ENCODE data around the gene LMNA.
A peak's percentile ranks its signal among the peaks of the same experiment; 100 is the strongest.

The LMNA gene

DNA sequence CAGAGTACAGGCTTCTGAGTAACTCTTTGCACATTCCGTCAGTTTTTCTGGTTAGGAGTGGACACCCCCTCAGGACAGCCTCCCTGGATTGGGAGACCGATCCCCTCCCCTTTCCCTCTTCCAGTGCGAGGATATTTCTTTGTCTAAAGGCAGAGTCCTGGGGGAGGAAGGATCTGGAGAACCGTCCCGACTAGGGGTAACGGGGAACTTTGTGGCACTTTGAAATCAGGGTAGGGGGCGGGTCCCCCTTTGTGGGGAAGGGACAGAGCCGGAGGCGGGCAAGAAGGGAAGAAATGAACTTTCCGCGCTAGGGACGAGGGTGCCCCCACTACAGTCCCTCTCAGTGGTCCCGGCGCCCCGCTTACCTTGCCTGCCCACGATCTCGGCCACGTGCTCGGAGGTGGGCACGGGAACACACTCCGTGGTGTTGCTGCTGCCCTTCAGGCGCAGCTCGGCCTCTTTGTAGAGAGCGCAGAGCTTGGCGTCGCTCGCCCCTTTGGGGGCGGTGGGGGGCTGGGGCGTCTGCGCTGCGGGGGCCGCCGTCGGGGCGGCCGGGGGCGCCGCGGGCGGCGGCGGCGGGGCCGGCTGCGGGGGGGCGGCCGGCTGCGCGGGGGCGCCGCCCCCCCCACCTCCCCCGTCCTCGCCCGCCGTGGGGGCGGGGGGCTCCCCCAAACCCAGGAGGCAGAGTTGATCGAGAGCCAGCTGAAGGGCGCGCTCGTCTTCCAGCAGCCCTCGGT lies 33.2 kb upstream of the LMNA start:
- H3K9me3 ChIP-seq (ENCODE audit: control insufficient read depth in 5 of 5, low read length in 5 of 5), result no peaks in the 10 kb centered on the region
- peak overlapping the region in 3 of 5 donors; percentile 48 to 83 (median 80) for H3K4me3 ChIP-seq (ENCODE audit: low read depth in 1 of 5, low read length in 5 of 5)
- peaks cover 0 to 33% (median 20%) of the 10 kb centered on the region in 5 donors for H3K4me1 ChIP-seq (ENCODE audit: control insufficient read depth in 5 of 5, insufficient read depth in 5 of 5, low read length in 5 of 5)
- no peak overlapping the region for H3K27ac ChIP-seq (ENCODE audit: low read depth, low read length)
- H3K27me3 ChIP-seq (ENCODE audit: control insufficient read depth in 5 of 5, insufficient read depth in 4 of 5, low read length in 5 of 5), result peaks cover 3 to 11% (median 5%) of the 10 kb centered on the region in 5 donors
- no peaks in the 10 kb centered on the region for H3K36me3 ChIP-seq (ENCODE audit: control insufficient read depth in 5 of 5, insufficient read depth in 5 of 5, low read length in 5 of 5)
- peak overlapping the region in 2 of 5 donors; percentile 17 to 39 for H3K9ac ChIP-seq (ENCODE audit: low read length in 5 of 5)

DNA sequence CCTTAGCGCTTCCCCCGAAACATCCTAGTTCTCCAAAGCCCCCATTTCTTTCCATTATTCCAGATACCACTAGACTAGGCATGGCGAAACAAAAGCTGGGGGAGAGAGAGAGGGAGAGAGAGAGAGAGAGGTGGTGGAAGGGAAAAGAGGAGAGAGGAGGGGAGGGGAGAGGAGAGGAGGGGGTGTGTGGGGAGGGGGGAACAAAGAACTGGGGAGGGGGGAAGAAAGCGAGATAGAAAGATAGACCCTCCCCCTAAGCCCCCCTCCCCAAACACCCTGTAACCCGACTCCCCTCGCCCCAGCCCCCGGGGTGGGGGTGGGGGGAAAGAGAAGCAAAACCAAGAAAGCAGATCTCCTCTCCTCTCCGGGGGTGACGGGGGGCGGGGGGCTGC lies 32.6 kb upstream of the LMNA start:
- Histone ChIP-seq H3K4me1 (ENCODE audit: control insufficient read depth in 5 of 5, insufficient read depth in 5 of 5, low read length in 5 of 5) (peaks cover 0 to 27% (median 14%) of the 10 kb centered on the region in 5 donors), H3K9me3 (ENCODE audit: control insufficient read depth in 5 of 5, low read length in 5 of 5) (no peaks in the 10 kb centered on the region), H3K27me3 (ENCODE audit: control insufficient read depth in 5 of 5, insufficient read depth in 4 of 5, low read length in 5 of 5) (peaks cover 3 to 11% (median 5%) of the 10 kb centered on the region in 5 donors), H3K4me3 (ENCODE audit: low read depth in 1 of 5, low read length in 5 of 5) (peak overlapping the region; percentile 48 to 85 (median 80)), H3K36me3 (ENCODE audit: control insufficient read depth in 5 of 5, insufficient read depth in 5 of 5, low read length in 5 of 5) (no peaks in the 10 kb centered on the region), H3K9ac (ENCODE audit: low read length in 5 of 5) (peak overlapping the region in 1 of 5 donors; percentile 66), H3K27ac (ENCODE audit: low read depth, low read length) (peak overlapping the region; percentile 30)

DNA sequence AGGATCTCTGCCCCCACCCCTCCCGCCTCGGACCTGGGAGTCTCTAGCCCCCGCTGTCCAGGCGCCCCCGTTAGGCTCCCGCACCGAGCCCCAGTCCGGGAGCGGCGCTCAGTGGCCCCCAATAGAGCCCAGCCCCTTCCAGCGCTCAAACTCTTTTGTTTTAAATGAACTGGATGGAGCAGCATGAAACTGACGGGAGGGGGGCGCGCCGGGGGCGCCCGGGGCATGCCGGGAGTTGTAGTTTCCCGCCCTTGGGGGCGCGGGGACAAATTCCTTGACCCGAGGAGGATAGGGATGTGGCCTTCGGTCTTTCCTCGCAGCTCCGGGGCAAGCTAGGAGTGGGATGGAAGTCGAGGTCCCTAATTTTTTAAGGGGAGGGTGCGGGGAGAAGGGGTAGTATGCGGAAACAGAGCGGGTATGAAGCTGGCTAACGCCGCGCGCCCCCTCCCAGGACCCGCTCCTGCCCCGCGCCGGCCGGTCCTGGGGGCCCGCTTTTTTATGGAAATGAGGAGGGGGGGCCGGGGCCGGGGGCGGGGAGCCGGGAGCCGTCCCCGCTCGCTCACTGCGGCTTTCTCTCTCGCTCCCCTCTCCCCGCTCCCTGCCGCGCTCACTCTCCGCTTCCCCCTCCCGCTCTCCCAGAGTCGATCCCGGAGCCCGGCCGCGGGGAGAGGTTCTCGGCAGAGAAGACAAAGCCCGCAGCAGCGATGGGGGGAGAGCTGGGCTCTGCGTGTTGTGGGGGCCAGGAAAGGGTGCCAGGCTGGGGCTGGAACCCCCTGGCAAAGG lies 32.0 kb upstream of the LMNA start, which contains the start of gene MEX3A:
TSS of gene MEX3A (minus strand) at position 157 of the 783 bp plus-strand sequence. CDS start 467 bp downstream, outside the sequence.
- peak within 1 kb of the TSS in 4 of 5 donors; percentile 29 to 66 (median 65) for H3K9ac ChIP-seq (ENCODE audit: low read length in 5 of 5)
- H3K4me1 ChIP-seq (ENCODE audit: control insufficient read depth in 5 of 5, insufficient read depth in 5 of 5, low read length in 5 of 5), result peaks cover 0 to 24% (median 11%) of the 10 kb centered on the region in 5 donors
- peak within 1 kb of the TSS; percentile 30 for H3K27ac ChIP-seq (ENCODE audit: low read depth, low read length)
- peak within 1 kb of the TSS; percentile 75 to 85 (median 80) for H3K4me3 ChIP-seq (ENCODE audit: low read depth in 1 of 5, low read length in 5 of 5)
- no peaks in the 10 kb centered on the region for H3K36me3 ChIP-seq (ENCODE audit: control insufficient read depth in 5 of 5, insufficient read depth in 5 of 5, low read length in 5 of 5)
- H3K9me3 ChIP-seq (ENCODE audit: control insufficient read depth in 5 of 5, low read length in 5 of 5), result no peaks in the 10 kb centered on the region
- H3K27me3 ChIP-seq (ENCODE audit: control insufficient read depth in 5 of 5, insufficient read depth in 4 of 5, low read length in 5 of 5), result peaks cover 3 to 8% (median 5%) of the 10 kb centered on the region in 5 donors

DNA sequence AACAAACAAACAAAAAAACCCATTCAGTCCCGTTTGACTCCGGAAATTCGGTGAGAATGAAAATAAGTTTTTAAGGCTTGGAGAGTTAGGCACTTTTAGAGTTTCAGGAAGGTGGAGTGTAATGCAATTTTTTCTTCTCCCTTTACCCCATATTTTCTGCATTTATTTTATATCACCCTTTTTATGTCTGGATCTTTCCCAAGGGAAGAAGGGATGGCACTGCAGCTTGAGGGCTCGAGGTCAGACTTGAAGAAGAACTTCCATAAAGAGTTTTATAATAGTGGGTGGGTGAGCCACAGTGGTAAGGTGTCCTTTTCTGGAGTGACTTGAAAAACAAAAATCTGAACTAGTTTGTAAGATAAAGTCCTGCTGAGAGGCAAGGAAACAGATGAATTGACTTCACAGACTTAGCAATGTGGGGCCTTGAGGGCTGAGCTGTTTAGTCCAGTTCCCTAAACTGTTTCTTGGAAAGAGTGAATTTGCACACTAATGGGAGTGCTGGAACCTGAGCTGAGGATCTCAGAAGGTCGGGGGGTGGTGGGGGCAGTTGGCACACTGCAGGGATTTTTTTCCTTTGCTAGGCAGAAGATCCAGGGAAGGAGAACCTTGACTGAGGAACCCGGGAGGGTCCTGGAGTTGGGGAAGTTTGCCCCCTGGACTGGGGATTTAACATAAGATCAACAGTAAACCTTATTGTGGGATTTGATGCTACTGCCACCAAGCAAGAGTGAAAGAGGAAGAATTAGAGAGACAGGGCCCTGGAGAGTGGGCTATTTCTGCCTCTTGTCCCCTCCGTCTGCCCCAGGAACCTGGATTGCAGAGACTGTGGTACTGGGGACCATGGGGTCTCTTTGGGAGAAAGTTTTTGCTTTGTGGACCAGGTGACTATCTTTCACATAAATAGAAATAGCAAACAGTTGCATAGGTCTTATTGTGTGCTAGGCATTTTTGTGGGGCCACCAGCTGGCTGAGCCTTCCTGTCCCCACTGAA lies 30.4 kb upstream of the LMNA start:
- Histone ChIP-seq H3K9me3 (ENCODE audit: control insufficient read depth in 5 of 5, low read length in 5 of 5) (no peaks in the 10 kb centered on the region), H3K36me3 (ENCODE audit: control insufficient read depth in 5 of 5, insufficient read depth in 5 of 5, low read length in 5 of 5) (no peaks in the 10 kb centered on the region), H3K4me1 (ENCODE audit: control insufficient read depth in 5 of 5, insufficient read depth in 5 of 5, low read length in 5 of 5) (peaks cover 0 to 24% (median 11%) of the 10 kb centered on the region in 5 donors), H3K4me3 (ENCODE audit: low read depth in 1 of 5, low read length in 5 of 5) (no peak overlapping the region), H3K9ac (ENCODE audit: low read length in 5 of 5) (no peak overlapping the region), H3K27ac (ENCODE audit: low read depth, low read length) (no peak overlapping the region), H3K27me3 (ENCODE audit: control insufficient read depth in 5 of 5, insufficient read depth in 4 of 5, low read length in 5 of 5) (peaks cover 3 to 8% (median 5%) of the 10 kb centered on the region in 5 donors)

DNA sequence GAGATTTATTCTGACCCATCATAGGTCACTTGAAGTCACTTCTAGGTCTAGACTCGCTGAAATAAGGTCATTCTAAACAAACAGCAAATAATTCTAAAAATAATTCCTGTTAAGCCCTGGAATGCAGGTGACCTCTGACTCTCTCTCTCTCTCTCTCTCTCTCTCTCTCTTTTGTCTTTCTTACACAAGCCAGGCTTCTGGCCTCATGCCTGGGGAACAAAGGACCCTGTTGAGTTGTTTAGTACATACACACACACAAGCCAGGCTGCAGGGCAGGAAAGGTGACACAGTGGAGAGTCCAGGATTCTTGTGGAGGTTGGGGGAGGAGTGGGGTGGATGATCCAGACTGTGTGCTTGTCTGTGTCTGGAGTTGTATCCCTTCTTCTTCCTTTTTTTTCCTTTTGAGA lies 28.3 kb upstream of the LMNA start:
- Histone ChIP-seq H3K27me3 (ENCODE audit: control insufficient read depth in 5 of 5, insufficient read depth in 4 of 5, low read length in 5 of 5) (peaks cover 2 to 5% (median 2%) of the 10 kb centered on the region in 5 donors), H3K27ac (ENCODE audit: low read depth, low read length) (no peak overlapping the region), H3K9ac (ENCODE audit: low read length in 5 of 5) (no peak overlapping the region), H3K4me3 (ENCODE audit: low read depth in 1 of 5, low read length in 5 of 5) (no peak overlapping the region), H3K9me3 (ENCODE audit: control insufficient read depth in 5 of 5, low read length in 5 of 5) (no peaks in the 10 kb centered on the region), H3K36me3 (ENCODE audit: control insufficient read depth in 5 of 5, insufficient read depth in 5 of 5, low read length in 5 of 5) (no peaks in the 10 kb centered on the region), H3K4me1 (ENCODE audit: control insufficient read depth in 5 of 5, insufficient read depth in 5 of 5, low read length in 5 of 5) (peaks cover 0 to 33% (median 19%) of the 10 kb centered on the region in 5 donors)

DNA sequence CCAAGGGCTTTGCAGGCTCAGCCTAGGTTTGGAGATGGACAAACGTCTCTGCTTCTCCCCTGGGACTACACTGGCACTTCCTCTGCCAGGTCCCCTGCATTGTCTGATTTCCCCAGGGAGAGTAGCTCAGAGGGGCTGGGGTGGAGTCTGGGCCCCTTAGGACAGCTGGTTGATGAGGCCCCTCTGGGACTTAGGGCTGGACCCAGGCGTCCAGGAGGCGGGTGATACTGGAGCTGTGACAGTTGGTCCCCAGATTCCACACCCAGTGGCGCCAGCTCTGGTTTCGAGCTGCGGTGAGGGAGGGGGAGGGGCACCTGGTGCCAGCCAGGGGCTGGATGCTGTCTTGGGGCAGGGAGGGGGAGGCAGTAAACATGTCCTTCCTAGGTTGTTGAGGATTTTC lies 24.8 kb upstream of the LMNA start:
- no peaks in the 10 kb centered on the region for H3K36me3 ChIP-seq (ENCODE audit: control insufficient read depth in 5 of 5, insufficient read depth in 5 of 5, low read length in 5 of 5)
- H3K27ac ChIP-seq (ENCODE audit: low read depth, low read length), result no peak overlapping the region
- H3K9ac ChIP-seq (ENCODE audit: low read length in 5 of 5), result no peak overlapping the region

DNA sequence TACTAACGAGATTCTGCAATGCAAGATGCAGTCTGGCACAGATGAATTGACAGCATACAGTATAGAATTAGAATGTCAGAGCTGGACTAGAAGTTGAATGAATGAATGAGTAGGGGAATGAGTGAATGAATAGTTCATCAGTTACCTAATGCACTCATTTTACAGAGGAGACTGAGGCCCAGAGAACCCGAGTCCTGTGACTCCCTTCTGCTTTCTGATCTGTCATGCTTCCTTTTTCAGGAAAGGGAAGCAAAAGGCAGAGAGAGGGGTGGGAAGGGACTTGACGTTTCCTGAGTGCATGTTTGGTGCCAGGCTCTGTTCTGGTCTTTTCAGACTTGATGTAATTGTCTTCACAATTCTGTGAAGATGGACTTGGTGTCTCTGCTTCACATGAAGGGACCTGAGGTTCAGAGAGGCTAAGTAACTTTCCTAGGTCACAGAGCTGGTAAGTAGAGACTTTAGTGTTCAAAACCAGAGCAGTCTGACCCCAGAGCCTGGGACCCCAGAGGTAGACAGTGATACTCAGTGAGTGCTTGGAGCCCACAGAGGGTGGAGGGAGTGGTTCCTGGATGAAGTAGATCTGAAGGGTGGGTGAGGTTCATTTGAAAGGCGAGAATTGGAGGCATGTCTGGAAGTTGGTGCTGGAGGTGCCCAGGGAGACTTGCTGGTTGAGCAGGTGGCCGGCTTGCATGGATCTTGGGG lies 24.2 kb upstream of the LMNA start:
- peaks cover 0 to under 1% (median 0%) of the 10 kb centered on the region in 5 donors for H3K27me3 ChIP-seq (ENCODE audit: control insufficient read depth in 5 of 5, insufficient read depth in 4 of 5, low read length in 5 of 5)
- no peak overlapping the region for H3K9ac ChIP-seq (ENCODE audit: low read length in 5 of 5)
- no peaks in the 10 kb centered on the region for H3K36me3 ChIP-seq (ENCODE audit: control insufficient read depth in 5 of 5, insufficient read depth in 5 of 5, low read length in 5 of 5)
- peaks cover 0 to 12% (median 10%) of the 10 kb centered on the region in 5 donors for H3K4me1 ChIP-seq (ENCODE audit: control insufficient read depth in 5 of 5, insufficient read depth in 5 of 5, low read length in 5 of 5)
- no peak overlapping the region for H3K27ac ChIP-seq (ENCODE audit: low read depth, low read length)
- H3K9me3 ChIP-seq (ENCODE audit: control insufficient read depth in 5 of 5, low read length in 5 of 5), result no peaks in the 10 kb centered on the region
- H3K4me3 ChIP-seq (ENCODE audit: low read depth in 1 of 5, low read length in 5 of 5), result no peak overlapping the region

More for the DNA sequence above, 24.8 kb upstream of the LMNA start:
- Histone ChIP-seq H3K4me1 (ENCODE audit: control insufficient read depth in 5 of 5, insufficient read depth in 5 of 5, low read length in 5 of 5) (peaks cover 0 to 12% (median 10%) of the 10 kb centered on the region in 5 donors), H3K27me3 (ENCODE audit: control insufficient read depth in 5 of 5, insufficient read depth in 4 of 5, low read length in 5 of 5) (peaks cover 0 to 5% (median 0%) of the 10 kb centered on the region in 5 donors), H3K4me3 (ENCODE audit: low read depth in 1 of 5, low read length in 5 of 5) (no peak overlapping the region), H3K9me3 (ENCODE audit: control insufficient read depth in 5 of 5, low read length in 5 of 5) (no peaks in the 10 kb centered on the region)

DNA sequence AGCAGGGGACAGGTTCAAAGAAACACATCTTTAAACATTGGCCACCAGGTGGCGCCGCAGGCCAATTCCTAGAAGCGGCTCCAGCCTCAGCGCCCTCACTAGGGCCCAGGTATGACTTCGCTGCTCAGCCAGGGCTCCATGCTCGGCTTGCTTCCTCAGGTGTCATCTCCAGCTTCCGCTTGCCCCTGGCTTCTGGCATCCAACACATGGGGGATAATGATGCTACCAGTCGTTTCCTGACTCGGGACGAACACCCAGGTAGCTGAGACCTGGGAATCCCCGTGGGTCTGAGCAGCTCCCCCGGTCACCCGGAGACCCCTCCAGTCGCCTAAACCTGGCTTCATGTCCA lies 23.7 kb upstream of the LMNA start:
- no peaks in the 10 kb centered on the region for H3K9me3 ChIP-seq (ENCODE audit: control insufficient read depth in 5 of 5, low read length in 5 of 5)
- H3K36me3 ChIP-seq (ENCODE audit: control insufficient read depth in 5 of 5, insufficient read depth in 5 of 5, low read length in 5 of 5), result no peaks in the 10 kb centered on the region
- H3K4me1 ChIP-seq (ENCODE audit: control insufficient read depth in 5 of 5, insufficient read depth in 5 of 5, low read length in 5 of 5), result peaks cover 0 to 14% (median 11%) of the 10 kb centered on the region in 5 donors
- H3K27ac ChIP-seq (ENCODE audit: low read depth, low read length), result no peak overlapping the region
- no peaks in the 10 kb centered on the region for H3K27me3 ChIP-seq (ENCODE audit: control insufficient read depth in 5 of 5, insufficient read depth in 4 of 5, low read length in 5 of 5)
- no peak overlapping the region for H3K9ac ChIP-seq (ENCODE audit: low read length in 5 of 5)
- H3K4me3 ChIP-seq (ENCODE audit: low read depth in 1 of 5, low read length in 5 of 5), result no peak overlapping the region

DNA sequence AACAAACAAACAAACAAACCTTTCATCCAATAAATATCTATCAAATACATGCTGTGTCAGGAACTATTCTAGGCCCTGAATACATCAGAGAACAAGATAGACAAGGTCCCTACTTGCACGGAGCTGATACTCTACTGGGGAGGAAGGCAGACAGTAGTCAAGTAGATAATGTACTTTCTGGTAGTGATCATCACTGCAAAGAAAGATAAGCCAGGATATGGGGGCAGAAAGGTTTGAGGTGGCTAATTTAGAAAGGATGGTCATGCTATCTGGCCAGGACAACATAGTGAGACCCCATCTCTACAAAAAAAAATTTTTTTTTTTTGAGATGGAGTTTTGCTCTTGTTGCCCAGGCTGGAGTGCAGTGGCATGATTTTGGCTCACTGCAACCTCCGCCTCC lies 22.9 kb upstream of the LMNA start:
- no peak overlapping the region for H3K4me3 ChIP-seq (ENCODE audit: low read depth in 1 of 5, low read length in 5 of 5)
- no peaks in the 10 kb centered on the region for H3K27me3 ChIP-seq (ENCODE audit: control insufficient read depth in 5 of 5, insufficient read depth in 4 of 5, low read length in 5 of 5)
- H3K4me1 ChIP-seq (ENCODE audit: control insufficient read depth in 5 of 5, insufficient read depth in 5 of 5, low read length in 5 of 5), result peaks cover 6 to 22% (median 19%) of the 10 kb centered on the region in 5 donors
- H3K9me3 ChIP-seq (ENCODE audit: control insufficient read depth in 5 of 5, low read length in 5 of 5), result no peaks in the 10 kb centered on the region
- no peak overlapping the region for H3K27ac ChIP-seq (ENCODE audit: low read depth, low read length)
- no peaks in the 10 kb centered on the region for H3K36me3 ChIP-seq (ENCODE audit: control insufficient read depth in 5 of 5, insufficient read depth in 5 of 5, low read length in 5 of 5)
- H3K9ac ChIP-seq (ENCODE audit: low read length in 5 of 5), result no peak overlapping the region

All from subcutaneous abdominal adipose tissue (tissue), 5 donors.